HepG2 (cell line): ENCODE results near the gene DCTN3. TPM values are rescaled to one million over a fixed set of nuclear protein-coding genes. Genes with fewer than 3 reads are reported as not detected.
A peak's percentile ranks its signal among the peaks of the same experiment; 100 is the strongest.

ENCODE experiments used
- ATAC-seq: fragments of 200-7000 bp; cut with Tn5 transposase; 3 replicates; pipeline ENCODE4 v1.9.1; 2020; ENCODE audit warnings: mild to moderate bottlenecking, moderate library complexity
- BruUV-seq: library from RNA; stranded (reverse); fragments of 400-500 nt; replicated peaks from 2 replicates; lab custom pipeline; 2021; lab: Mats Ljungman, UMichigan
- CTCF ChIA-PET: fragments of 300-600 bp; formaldehyde crosslinking; extraction: SDS; loops from one replicate; lab custom pipeline; 2021; ENCODE audit warnings: low total read pairs, inconsistent platforms, low intra/inter-chr PET ratio; lab: Yijun Ruan, JAX
- POLR2A ChIA-PET: fragments of 350-600 bp; sonication (Branson Sonifier 250); formaldehyde crosslinking; loops from one replicate; lab custom pipeline; 2020; ENCODE audit warnings: antibody characterized with exemption, inconsistent platforms; lab: Yijun Ruan, JAX
- DNase-seq: peaks from one replicate; pipeline ENCODE4 v3.0.0-alpha.2; 2015; ENCODE audit warnings: low spot score
- FAIRE-seq: peaks from 3 replicates; lab custom pipeline; 2011; peaks lifted over from hg19 to GRCh38; lab: Jason Lieb, UNC
- H2AFZ ChIP-seq: one replicate; pipeline ENCODE4 v1.6.1; 2011; ENCODE audit warnings: low read length, inconsistent platforms
- H3K27ac ChIP-seq: fragments of 300-600 bp; 3 replicates; pipeline ENCODE4 v1.8.0; 2011; ENCODE audit warnings: mixed run types, mild to moderate bottlenecking, mixed read lengths, low read length, inconsistent platforms; ENCODE audit not compliant: insufficient read depth; ENCODE audit errors: extremely low read length
- H3K27me3 ChIP-seq, 2 experiments: fragments of 200-600 bp in 1 of 2; 2 replicates in 1 of 2; 3 replicates in 1 of 2; pipeline versions ENCODE4 v1.6.0 to v1.8.0; 2011; ENCODE audit warnings: low read length in 2 of 2, mild to moderate bottlenecking in 2 of 2, moderate library complexity in 2 of 2, inconsistent platforms in 1 of 2; ENCODE audit not compliant: insufficient read depth in 2 of 2, control insufficient read depth in 1 of 2
- H3K36me3 ChIP-seq, 2 experiments: fragments of 200-600 bp in 1 of 2; replicated peaks in 1 of 2; 2 replicates in 1 of 2; 3 replicates in 1 of 2; pipeline versions ENCODE4 v1.5.1 to v1.8.0; 2011; ENCODE audit warnings: low read length in 2 of 2, inconsistent platforms in 1 of 2; ENCODE audit not compliant: insufficient read depth in 2 of 2, control insufficient read depth in 1 of 2
- H3K4me1 ChIP-seq: 2 replicates; pipeline ENCODE4 v1.5.1; 2012; ENCODE audit warnings: low read length, inconsistent platforms; ENCODE audit not compliant: insufficient read depth
- H3K4me2 ChIP-seq: 2 replicates; pipeline ENCODE4 v1.6.0; 2011; ENCODE audit warnings: low read depth, low read length, inconsistent platforms
- H3K4me3 ChIP-seq, 3 experiments: fragments of 200-600 bp in 1 of 3; sonication (generic), shearing (Covaris generic) in 1 of 3; replicated peaks in 1 of 3; 2 replicates each; pipeline ENCODE4 v1.5.1; 2011 to 2016; ENCODE audit warnings: low read length in 3 of 3, inconsistent platforms in 2 of 3, low read depth in 2 of 3, mild to moderate bottlenecking in 2 of 3, control low read depth in 1 of 3, mixed read lengths in 1 of 3; ENCODE audit not compliant: insufficient read depth in 1 of 3
- H3K79me2 ChIP-seq: one replicate; pipeline ENCODE4 v1.6.1; 2011; ENCODE audit warnings: low read length, inconsistent platforms; ENCODE audit not compliant: insufficient read depth
- H3K9ac ChIP-seq: 2 replicates; pipeline ENCODE4 v1.6.0; 2011; ENCODE audit warnings: mild to moderate bottlenecking, low read depth, low read length, inconsistent platforms; ENCODE audit not compliant: insufficient read depth
- H3K9me3 ChIP-seq: 2 replicates; pipeline ENCODE4 v1.5.1; 2012; ENCODE audit warnings: mild to moderate bottlenecking, low read length
- H4K20me1 ChIP-seq: 2 replicates; pipeline ENCODE4 v1.6.0; 2011; ENCODE audit warnings: inconsistent platforms, mild to moderate bottlenecking, low read length, moderate library complexity; ENCODE audit not compliant: insufficient read depth
- ATM ChIP-seq: fragments of 450-650 bp; IDR thresholded peaks from 2 replicates; pipeline ENCODE4 v1.7.1; 2017; ENCODE audit warnings: mild to moderate bottlenecking, borderline replicate concordance
- CBX2 ChIP-seq, 2 experiments: fragments of 200-600 bp in 1 of 2; sonication (generic); formaldehyde crosslinking in 1 of 2; IDR thresholded peaks; 2 replicates each; pipeline versions ENCODE4 v1.7.0 to v1.8.1; 2018 to 2022; ENCODE audit warnings: low read depth in 2 of 2, low read length in 1 of 2, mild to moderate bottlenecking in 1 of 2, missing genetic modification reagents in 1 of 2
- EP300 ChIP-seq, 3 experiments: sonication (generic) in 1 of 3; formaldehyde crosslinking in 1 of 3; IDR thresholded peaks; 2 replicates each; pipeline versions ENCODE4 v1.5.1 to v1.6.1; 2011 to 2020; ENCODE audit warnings: low read depth in 2 of 3, low read length in 2 of 3, borderline replicate concordance in 1 of 3, improper control_type of control experiment in 1 of 3, mild to moderate bottlenecking in 1 of 3, missing genetic modification reagents in 1 of 3, moderate library complexity in 1 of 3
- FOXA1 ChIP-seq, 2 experiments: fragments of 450-650 bp in 1 of 2; sonication (generic) in 1 of 2; formaldehyde crosslinking in 1 of 2; IDR thresholded peaks; 2 replicates each; pipeline versions ENCODE4 v1.4.0 to v1.6.1; 2016 to 2020; ENCODE audit warnings: missing genetic modification reagents in 1 of 2
- HMGXB4 ChIP-seq, 2 experiments: sonication (generic) in 1 of 2; formaldehyde crosslinking in 1 of 2; IDR thresholded peaks; 2 replicates each; pipeline versions ENCODE4 v1.4.0 to v1.6.1; 2018 to 2020; ENCODE audit warnings: missing genetic modification reagents in 2 of 2, borderline replicate concordance in 1 of 2, low read depth in 1 of 2, mild to moderate bottlenecking in 1 of 2, missing biosample characterization in 1 of 2
- HNRNPLL ChIP-seq: fragments of 200-400 bp; formaldehyde crosslinking; IDR thresholded peaks from 2 replicates; pipeline ENCODE4 v1.6.1; 2017; ENCODE audit warnings: mild to moderate bottlenecking, low read depth, low read length; ENCODE audit not compliant: poor library complexity, severe bottlenecking
- LRRFIP1 ChIP-seq: sonication (generic); formaldehyde crosslinking; conservative IDR thresholded peaks from 2 replicates; pipeline ENCODE4 v1.4.0; 2020; ENCODE audit warnings: missing genetic modification reagents
- MAFK ChIP-seq, 2 experiments: IDR thresholded peaks in 1 of 2; conservative IDR thresholded peaks in 1 of 2; 2 replicates each; pipeline ENCODE4 v1.6.1; 2011; ENCODE audit warnings: improper control_type of control experiment in 2 of 2, low read length in 2 of 2
- MEIS1 ChIP-seq: sonication (generic); formaldehyde crosslinking; IDR thresholded peaks from 2 replicates; pipeline ENCODE4 v1.9.0; 2021; ENCODE audit warnings: mild to moderate bottlenecking, missing genetic modification reagents, moderate library complexity, borderline replicate concordance
- NKX3-1 ChIP-seq: sonication (generic); formaldehyde crosslinking; IDR thresholded peaks from 2 replicates; pipeline ENCODE4 v1.5.0; 2020; ENCODE audit warnings: missing genetic modification reagents
- NR2F1 ChIP-seq, 2 experiments: fragments of 450-650 bp in 1 of 2; formaldehyde crosslinking in 1 of 2; IDR thresholded peaks; 2 replicates each; pipeline versions ENCODE4 v1.5.0 to v1.6.1; 2016 to 2020; ENCODE audit warnings: mild to moderate bottlenecking in 1 of 2, missing compliant biosample characterization in 1 of 2, missing genetic modification reagents in 1 of 2, moderate library complexity in 1 of 2
- SALL1 ChIP-seq: sonication (generic); formaldehyde crosslinking; IDR thresholded peaks from 2 replicates; pipeline ENCODE4 v1.8.0; 2022; ENCODE audit warnings: mild to moderate bottlenecking, missing genetic modification reagents
- SIX1 ChIP-seq: sonication (generic); formaldehyde crosslinking; IDR thresholded peaks from 2 replicates; pipeline ENCODE4 v1.4.0; 2020; ENCODE audit warnings: missing genetic modification reagents, borderline replicate concordance
- ZBTB8A ChIP-seq: sonication (generic); formaldehyde crosslinking; IDR thresholded peaks from 2 replicates; pipeline ENCODE4 v1.4.0; 2020; ENCODE audit warnings: mild to moderate bottlenecking, low read depth, missing genetic modification reagents, borderline replicate concordance
- ZNF777 ChIP-seq: sonication (generic); formaldehyde crosslinking; IDR thresholded peaks from 2 replicates; pipeline ENCODE4 v1.4.0; 2020; ENCODE audit warnings: missing genetic modification reagents
- WGBS: methylation state at CpG from one replicate; pipeline ENCODE4 v1.1.6; 2017; ENCODE audit warnings: low lambda C conversion rate; 5-methylcytosine and 5-hydroxymethylcytosine counted together
- in situ Hi-C: cut with HindIII; loops from 2 replicates; pipeline ENCODE4 v1.10.0; 2017; ENCODE audit warnings: low pct_unique_long_range_greater_than_20kb; ENCODE audit not compliant: extremely low pct_ligation_motif_present
- intact Hi-C: fragments of 100-400 bp; cut with micrococcal nuclease; formaldehyde crosslinking; loops from one replicate; pipeline ENCODE4 v1.10.0; 2022; ENCODE audit not compliant: unreplicated experiment
- polyA plus RNA-seq, 8 experiments: library from polyadenylated mRNA; depleted of rRNA in 3 of 8; stranded (reverse) in 7 of 8; unstranded in 1 of 8; fragments of >200 nt; fragmentation: Illumina TruSeq in 4 of 8; extraction: Trizol in 4 of 8; gene quantifications; 2 replicates each; pipeline versions ENCODE4 v1.2.1 to v1.2.3, GENCODE V29; 2011 to 2016; ENCODE audit warnings: low read depth in 4 of 8, missing spikeins in 1 of 8, mixed read lengths in 1 of 8; ENCODE audit not compliant: insufficient read depth in 1 of 8
- total RNA-seq, 5 experiments: library from RNA; depleted of rRNA; stranded (reverse); fragments of >200 nt; fragmentation: Illumina TruSeq; extraction: Trizol; gene quantifications; 2 replicates each; pipeline ENCODE4 v1.2.3, GENCODE V29; 2016; ENCODE audit warnings: low read depth in 1 of 5
- TF ChIP-seq, protein P1 (sequence below): sonication (generic); formaldehyde crosslinking; IDR thresholded peaks from 2 replicates; pipeline ENCODE4 v1.4.0; 2020; ENCODE audit warnings: mild to moderate bottlenecking, low read depth, missing genetic modification reagents

DCTN3 gene
- total and polyA plus RNA-seq, 2 of the 13 experiments (the other 11 are each of a cell fraction or from before 2014, with no cell fraction given) = 27.4 to 34.5 TPM

- H3K9me3 ChIP-seq = no peaks in the 10 kb centered on the region
- WGBS = under 1% methylated on average over 14 of the region's 69 CpGs
- ChIA-PET POLR2A (interaction anchor here (0.9 to 2.0 kb wide), 6 partner anchors 9 to 36 kb away, joined by 3 to 9 read pairs (median 4); partner anchors contain the start of genes DCTN3, GALT, RPP25L and SIGMAR1), CTCF (no interaction called here)
- H3K27ac ChIP-seq = no peak within 1 kb of the TSS
- intact Hi-C loops = no loop called here
- peaks cover 4 to 20% of the 10 kb centered on the region in 2 experiments; a peak in 3 of 5 replicates for H3K27me3 ChIP-seq
- H3K4me3 ChIP-seq = peak within 1 kb of the TSS; percentile 36 to 73 (median 40)
- no peak within 1 kb of the TSS for H3K9ac ChIP-seq
- in situ Hi-C loops = no loop called here
- H3K36me3 ChIP-seq = no peaks in the 10 kb centered on the region
- no peaks in the 10 kb centered on the region for H3K79me2 ChIP-seq
- FAIRE-seq = no peak
- peak; percentile 87 for ATAC-seq
- peak within 1 kb of the TSS; percentile 72 for H3K4me2 ChIP-seq
- peaks cover 35% of the 10 kb centered on the region for H3K4me1 ChIP-seq
- H4K20me1 ChIP-seq = no peaks in the 10 kb centered on the region
- no TSS peak for BruUV-seq
- DNase-seq = no peak
- no peak within 1 kb of the TSS for H2AFZ ChIP-seq
- TF ChIP-seq LRRFIP1 (no peak), SALL1 (CRISPR knock-in tag) (0 out of 2 replicates have a peak, but pooled peaks have one; percentile 23), ZNF777 (CRISPR knock-in tag) (0 out of 2 replicates have a peak, but pooled peaks have one; percentile 32), MEIS1 (no peak), EP300 (IDR thresholded peaks at IDR 0.05; ENCODE audit: low read depth in 2 of 2, low read length in 2 of 2) (no peak), EP300 (CRISPR knock-in tag; IDR thresholded peaks at IDR 0.05; ENCODE audit: borderline replicate concordance) (no peak), SIX1 (CRISPR knock-in tag) (no peak), ZBTB8A (CRISPR knock-in tag) (no peak), ATM (no peak), NKX3-1 (no peak), HMGXB4 (CRISPR knock-in tag; IDR thresholded peaks at IDR 0.05; ENCODE audit: borderline replicate concordance in 1 of 2, low read depth in 1 of 2) (no peak), NR2F1 (CRISPR knock-in tag; IDR thresholded peaks at IDR 0.05) (no peak), CBX2 (IDR thresholded peaks at IDR 0.05; ENCODE audit: low read depth, low read length) (no peak), CBX2 (CRISPR knock-in tag; IDR thresholded peaks at IDR 0.05; ENCODE audit: low read depth) (no peak), MAFK (conservative IDR thresholded peaks at IDR 0.05 in 1 of 2, IDR thresholded peaks at IDR 0.05 in 1 of 2; ENCODE audit: low read length in 2 of 2) (no peak), FOXA1 (IDR thresholded peaks at IDR 0.05) (no peak), FOXA1 (CRISPR knock-in tag; IDR thresholded peaks at IDR 0.05) (no peak), HNRNPLL (peak; percentile 99)
- TF ChIP-seq, protein P1, sequence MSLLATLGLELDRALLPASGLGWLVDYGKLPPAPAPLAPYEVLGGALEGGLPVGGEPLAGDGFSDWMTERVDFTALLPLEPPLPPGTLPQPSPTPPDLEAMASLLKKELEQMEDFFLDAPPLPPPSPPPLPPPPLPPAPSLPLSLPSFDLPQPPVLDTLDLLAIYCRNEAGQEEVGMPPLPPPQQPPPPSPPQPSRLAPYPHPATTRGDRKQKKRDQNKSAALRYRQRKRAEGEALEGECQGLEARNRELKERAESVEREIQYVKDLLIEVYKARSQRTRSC (CRISPR knock-in tag) = no peak
Measured at GRCh38 chr9:34628656-34629490, 8.6 kb upstream of the DCTN3 start, which contains the start of gene ARID3C. Gene ARID3C, minus strand, starts transcription at chr9:34629066. Its CDS starts 1,052 bp downstream, at chr9:34628014.
